ENCODE results near the gene MAP3K13. TPM values are rescaled to one million over a fixed set of nuclear protein-coding genes. Genes with fewer than 3 reads are reported as not detected.

MAP3K13 gene
- total RNA-seq, 2 donors from 2014 or later = 20.4 to 21.1 TPM

- no peaks in the 10 kb centered on the region for H3K36me3 ChIP-seq (ENCODE audit: control insufficient read depth, insufficient read depth, low read length)
- WGBS, 2 experiments (ENCODE audit: insufficient coverage in 1 of 2, insufficient read length in 1 of 2) = 86 to 100% methylated on average over 1 to 2 of the region's 2 CpGs
These were observed 22.2 kb upstream of the MAP3K13 start for GRCh38 chr3:185340751-185341150.

GRCh38 chr3:185341616-185342458, 21.1 kb upstream of the MAP3K13 start:
- peaks cover 4% of the 10 kb centered on the region for H3K9me3 ChIP-seq (ENCODE audit: control insufficient read depth, low read length)
- no peaks in the 10 kb centered on the region for H3K27me3 ChIP-seq (ENCODE audit: control insufficient read depth, insufficient read depth, low read length, poor library complexity, severe bottlenecking)
- Mint-ChIP-seq H3K4me3 (no peak overlapping the region), H3K9me3 (peaks cover 5% of the 10 kb centered on the region), H3K27me3 (ENCODE audit: insufficient read depth) (no peaks in the 10 kb centered on the region), H3K27ac (no peak overlapping the region), H3K36me3 (ENCODE audit: low read depth) (no peaks in the 10 kb centered on the region), H3K4me1 (no peaks in the 10 kb centered on the region)
- WGBS, 2 experiments (ENCODE audit: insufficient coverage in 1 of 2, insufficient read length in 1 of 2) = 84 to 87% methylated on average over 3 to 5 of the region's 5 CpGs
- no peak overlapping the region for H3K9ac ChIP-seq (ENCODE audit: extremely low read depth, low read length, poor library complexity, severe bottlenecking)
- H3K36me3 ChIP-seq (ENCODE audit: control insufficient read depth, insufficient read depth, low read length) = no peaks in the 10 kb centered on the region
- no peak overlapping the region for H3K4me3 ChIP-seq (ENCODE audit: low read length)
- H3K27ac ChIP-seq (ENCODE audit: low read depth, low read length) = no peak overlapping the region
- no peak for DNase-seq
- H3K4me1 ChIP-seq (ENCODE audit: control insufficient read depth, insufficient read depth, low read length) = no peaks in the 10 kb centered on the region
- TF ChIP-seq CTCF (conservative IDR thresholded peaks at IDR 0.05) = no peak

More at GRCh38 chr3:185340751-185341150, 22.2 kb upstream of the MAP3K13 start:
- no peak for DNase-seq
- no peak for TF ChIP-seq CTCF (conservative IDR thresholded peaks at IDR 0.05)
- Mint-ChIP-seq H3K36me3 (ENCODE audit: low read depth) (no peaks in the 10 kb centered on the region), H3K27me3 (ENCODE audit: insufficient read depth) (no peaks in the 10 kb centered on the region), H3K4me3 (no peak overlapping the region), H3K9me3 (peaks cover 5% of the 10 kb centered on the region), H3K4me1 (no peaks in the 10 kb centered on the region), H3K27ac (no peak overlapping the region)
- H3K4me1 ChIP-seq (ENCODE audit: control insufficient read depth, insufficient read depth, low read length) = no peaks in the 10 kb centered on the region
- H3K9ac ChIP-seq (ENCODE audit: extremely low read depth, low read length, poor library complexity, severe bottlenecking) = no peak overlapping the region
- H3K4me3 ChIP-seq (ENCODE audit: low read length) = no peak overlapping the region
- no peaks in the 10 kb centered on the region for H3K27me3 ChIP-seq (ENCODE audit: control insufficient read depth, insufficient read depth, low read length, poor library complexity, severe bottlenecking)
- peaks cover 4% of the 10 kb centered on the region for H3K9me3 ChIP-seq (ENCODE audit: control insufficient read depth, low read length)
- no peak overlapping the region for H3K27ac ChIP-seq (ENCODE audit: low read depth, low read length)

GRCh38 chr3:185342459-185343174, 20.3 kb upstream of the MAP3K13 start:
- H3K27me3 Mint-ChIP-seq (ENCODE audit: insufficient read depth) = no peaks in the 10 kb centered on the region
- H3K4me1 ChIP-seq (ENCODE audit: control insufficient read depth, insufficient read depth, low read length) = no peaks in the 10 kb centered on the region
- H3K9ac ChIP-seq (ENCODE audit: extremely low read depth, low read length, poor library complexity, severe bottlenecking) = no peak overlapping the region
- no peaks in the 10 kb centered on the region for H3K36me3 ChIP-seq (ENCODE audit: control insufficient read depth, insufficient read depth, low read length)
- peaks cover 4% of the 10 kb centered on the region for H3K9me3 ChIP-seq (ENCODE audit: control insufficient read depth, low read length)
- H3K4me1 Mint-ChIP-seq = no peaks in the 10 kb centered on the region
- no peak for DNase-seq
- no peak overlapping the region for H3K27ac ChIP-seq (ENCODE audit: low read depth, low read length)
- no peak for TF ChIP-seq CTCF (conservative IDR thresholded peaks at IDR 0.05)
- WGBS, 2 experiments (ENCODE audit: insufficient coverage in 1 of 2, insufficient read length in 1 of 2) = 82 to 92% methylated on average over 2 to 7 of the region's 7 CpGs
- H3K36me3 Mint-ChIP-seq (ENCODE audit: low read depth) = no peaks in the 10 kb centered on the region
- no peak overlapping the region for H3K4me3 ChIP-seq (ENCODE audit: low read length)
- H3K27ac Mint-ChIP-seq = no peak overlapping the region
- peaks cover 5% of the 10 kb centered on the region for H3K9me3 Mint-ChIP-seq
- H3K4me3 Mint-ChIP-seq = no peak overlapping the region
- H3K27me3 ChIP-seq (ENCODE audit: control insufficient read depth, insufficient read depth, low read length, poor library complexity, severe bottlenecking) = no peaks in the 10 kb centered on the region
